SK-N-SH (cell line): Measurements from ENCODE around the gene SKIDA1.

Experiments
- CHD2 ChIP-seq: fragments of 150-350 bp; IDR thresholded peaks from 2 replicates; pipeline ENCODE4 v1.6.1; 2018; ENCODE audit warnings: low read length; ENCODE audit not compliant: partially characterized antibody
- CTCF ChIP-seq: fragments of 200-600 bp; sonication (generic); IDR thresholded peaks from 2 replicates; pipeline ENCODE4 v1.6.1; 2017; ENCODE audit warnings: antibody characterized with exemption, mild to moderate bottlenecking, moderate library complexity
- GABPA ChIP-seq: IDR thresholded peaks from 2 replicates; pipeline ENCODE4 v1.4.0; 2012; ENCODE audit warnings: low read depth, mild to moderate bottlenecking
- GATA2 ChIP-seq: sonication (generic); formaldehyde crosslinking; IDR thresholded peaks from 2 replicates; pipeline ENCODE4 v1.5.0; 2020; ENCODE audit warnings: mild to moderate bottlenecking, missing genetic modification reagents
- NFIC ChIP-seq: IDR thresholded peaks from 2 replicates; pipeline ENCODE4 v1.4.0; 2012; ENCODE audit warnings: borderline replicate concordance
- POLR2AphosphoS5 ChIP-seq: IDR thresholded peaks from 2 replicates; pipeline ENCODE4 v1.6.1; 2012; ENCODE audit warnings: low read depth, low read length
- TEAD4 ChIP-seq: IDR thresholded peaks from 2 replicates; pipeline ENCODE4 v1.4.0; 2012; ENCODE audit warnings: mild to moderate bottlenecking, borderline replicate concordance; ENCODE audit not compliant: insufficient read depth
- TF ChIP-seq, protein P1 (sequence below): IDR thresholded peaks from 2 replicates; pipeline ENCODE4 v1.6.1; 2012; ENCODE audit warnings: mild to moderate bottlenecking, low read depth, low read length, moderate library complexity

GRCh38 chr10:21475393-21475792 lies 50.1 kb downstream of the SKIDA1 start:
- TF ChIP-seq GATA2 (CRISPR knock-in tag) (no peak), CHD2 (no peak), GABPA (no peak), CTCF (no peak), TEAD4 (no peak), POLR2AphosphoS5 (no peak), NFIC (no peak)
- TF ChIP-seq, protein P1, sequence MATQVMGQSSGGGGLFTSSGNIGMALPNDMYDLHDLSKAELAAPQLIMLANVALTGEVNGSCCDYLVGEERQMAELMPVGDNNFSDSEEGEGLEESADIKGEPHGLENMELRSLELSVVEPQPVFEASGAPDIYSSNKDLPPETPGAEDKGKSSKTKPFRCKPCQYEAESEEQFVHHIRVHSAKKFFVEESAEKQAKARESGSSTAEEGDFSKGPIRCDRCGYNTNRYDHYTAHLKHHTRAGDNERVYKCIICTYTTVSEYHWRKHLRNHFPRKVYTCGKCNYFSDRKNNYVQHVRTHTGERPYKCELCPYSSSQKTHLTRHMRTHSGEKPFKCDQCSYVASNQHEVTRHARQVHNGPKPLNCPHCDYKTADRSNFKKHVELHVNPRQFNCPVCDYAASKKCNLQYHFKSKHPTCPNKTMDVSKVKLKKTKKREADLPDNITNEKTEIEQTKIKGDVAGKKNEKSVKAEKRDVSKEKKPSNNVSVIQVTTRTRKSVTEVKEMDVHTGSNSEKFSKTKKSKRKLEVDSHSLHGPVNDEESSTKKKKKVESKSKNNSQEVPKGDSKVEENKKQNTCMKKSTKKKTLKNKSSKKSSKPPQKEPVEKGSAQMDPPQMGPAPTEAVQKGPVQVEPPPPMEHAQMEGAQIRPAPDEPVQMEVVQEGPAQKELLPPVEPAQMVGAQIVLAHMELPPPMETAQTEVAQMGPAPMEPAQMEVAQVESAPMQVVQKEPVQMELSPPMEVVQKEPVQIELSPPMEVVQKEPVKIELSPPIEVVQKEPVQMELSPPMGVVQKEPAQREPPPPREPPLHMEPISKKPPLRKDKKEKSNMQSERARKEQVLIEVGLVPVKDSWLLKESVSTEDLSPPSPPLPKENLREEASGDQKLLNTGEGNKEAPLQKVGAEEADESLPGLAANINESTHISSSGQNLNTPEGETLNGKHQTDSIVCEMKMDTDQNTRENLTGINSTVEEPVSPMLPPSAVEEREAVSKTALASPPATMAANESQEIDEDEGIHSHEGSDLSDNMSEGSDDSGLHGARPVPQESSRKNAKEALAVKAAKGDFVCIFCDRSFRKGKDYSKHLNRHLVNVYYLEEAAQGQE = no peak
